Left renal cortex interstitium (tissue), 4 donors: ENCODE data around the gene EXOC3L4. TPM values are rescaled to one million over a fixed set of nuclear protein-coding genes. Genes with fewer than 3 reads are reported as not detected.
A peak's percentile ranks its signal among the peaks of the same experiment; 100 is the strongest.

ENCODE experiments used
- DNase-seq, 4 donors: peaks; one replicate each; pipeline ENCODE4 v3.0.0-alpha.2; 2013; ENCODE audit warnings: low read depth in 4 of 4, low spot score in 2 of 4, missing footprints in 1 of 4
- polyA plus RNA-seq, 4 donors: library from polyadenylated mRNA; unstranded; fragments of 120-200 nt; gene quantifications; one replicate each; pipeline ENCODE4 v1.2.1, GENCODE V29; 2013; ENCODE audit not compliant: insufficient read length in 4 of 4

EXOC3L4 gene
- polyA plus RNA-seq, 4 donors = 2.5 to 5.8 (median 3.9) TPM

GRCh38 chr14:103129301-103130016 lies 34.9 kb downstream of the EXOC3L4 start:
- DNase-seq = no peak

DNA sequence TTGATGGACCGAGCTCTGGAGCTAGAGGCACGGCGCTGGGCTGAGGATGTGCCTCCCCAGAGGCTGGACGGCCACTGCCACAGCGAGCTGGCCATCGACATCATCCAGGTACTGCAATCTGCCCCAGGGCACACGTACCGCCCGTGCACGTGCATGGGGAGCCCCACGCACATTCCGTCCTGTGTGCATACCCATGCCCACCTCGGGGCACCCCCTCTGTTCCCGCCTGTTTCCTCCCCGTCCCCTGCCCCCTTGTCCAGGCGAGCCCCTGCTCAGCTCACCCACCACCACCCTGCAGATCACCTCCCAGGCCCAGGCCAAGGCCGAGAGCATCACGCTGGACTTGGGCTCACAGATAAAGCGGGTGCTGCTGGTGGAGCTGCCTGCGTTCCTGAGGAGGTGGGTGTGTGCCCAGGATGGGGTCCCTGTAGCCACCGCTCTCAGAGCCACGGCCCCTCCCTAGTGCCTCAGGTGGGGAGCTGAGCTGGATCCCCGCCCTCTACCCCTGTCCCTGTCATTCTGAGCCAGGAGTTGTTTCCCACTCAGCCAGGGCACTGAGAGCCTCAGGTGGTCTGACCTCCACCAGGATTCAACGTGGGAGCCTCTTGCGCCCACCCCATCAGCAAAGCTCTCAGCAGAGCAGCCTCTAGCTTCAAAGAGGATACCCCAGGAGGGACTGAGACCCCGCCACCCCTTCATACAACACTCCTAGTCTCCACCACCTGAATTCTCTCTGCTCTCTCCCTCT lies 35.7 kb downstream of the EXOC3L4 start:
- no peak for DNase-seq

DNA sequence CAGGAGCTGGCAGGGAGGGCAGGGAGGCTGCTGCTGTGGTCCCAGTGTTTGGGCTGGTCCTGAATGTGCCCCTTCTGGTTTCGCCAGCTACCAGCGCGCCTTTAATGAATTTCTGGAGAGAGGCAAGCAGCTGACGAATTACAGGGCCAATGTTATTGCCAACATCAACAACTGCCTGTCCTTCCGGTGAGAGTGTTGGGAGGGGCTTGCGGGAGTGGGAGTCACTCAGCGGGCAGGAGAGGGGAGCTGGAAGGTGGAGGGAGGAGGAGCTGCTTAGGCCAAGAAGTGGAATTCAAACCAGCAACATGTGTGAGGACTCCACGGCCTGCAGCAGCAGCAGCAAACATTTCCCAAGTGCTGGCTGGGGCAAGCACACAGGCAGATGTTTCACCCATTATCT lies 36.4 kb downstream of the EXOC3L4 start:
- peak in 1 of 4 donors; percentile 70 for DNase-seq

- DNase-seq = no peak
These were observed 37.1 kb downstream of the EXOC3L4 start for GRCh38 chr14:103131580-103131979.

DNA sequence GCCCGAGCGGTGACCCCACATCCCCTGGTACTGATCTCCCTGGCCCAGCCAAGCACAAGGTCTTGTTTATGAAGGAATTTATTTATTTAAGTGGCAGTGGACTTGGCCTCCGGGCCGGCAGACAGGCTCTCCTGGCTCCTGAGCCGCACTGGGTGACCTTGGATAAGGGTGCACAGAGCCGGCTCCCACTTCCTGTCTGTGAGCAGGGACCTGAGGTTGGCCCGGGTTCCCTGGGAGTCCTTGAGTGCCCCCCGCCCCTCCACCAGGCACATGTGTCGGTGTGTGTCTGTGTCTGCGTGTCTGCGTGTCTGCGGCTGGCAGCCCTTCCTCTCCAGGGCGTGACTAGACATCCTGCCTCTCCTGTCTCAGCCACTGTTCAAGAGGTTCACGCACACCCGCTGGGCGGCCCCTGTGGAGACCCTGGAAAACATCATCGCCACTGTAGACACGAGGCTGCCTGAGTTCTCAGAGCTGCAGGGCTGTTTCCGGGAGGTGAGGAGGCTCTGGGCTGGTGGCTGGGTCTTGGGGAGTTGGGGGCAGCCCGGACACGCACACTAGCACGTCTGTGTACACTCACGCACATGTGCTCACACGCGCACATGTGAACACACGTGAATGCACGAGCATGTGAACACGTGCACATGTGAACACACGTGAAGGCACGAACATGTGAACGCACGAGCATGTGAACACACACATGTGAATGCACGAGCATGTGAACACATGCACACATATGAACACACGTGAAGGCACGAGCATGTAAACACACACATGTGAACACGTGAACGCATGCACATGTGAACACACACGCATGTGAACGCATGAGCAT lies 38.1 kb downstream of the EXOC3L4 start:
- DNase-seq = no peak

GRCh38 chr14:103133210-103134140 lies 39.0 kb downstream of the EXOC3L4 start:
- no peak for DNase-seq

GRCh38 chr14:103134405-103134804 lies 39.9 kb downstream of the EXOC3L4 start:
- no peak for DNase-seq

GRCh38 chr14:103134919-103135318 lies 40.4 kb downstream of the EXOC3L4 start:
- DNase-seq = no peak

DNA sequence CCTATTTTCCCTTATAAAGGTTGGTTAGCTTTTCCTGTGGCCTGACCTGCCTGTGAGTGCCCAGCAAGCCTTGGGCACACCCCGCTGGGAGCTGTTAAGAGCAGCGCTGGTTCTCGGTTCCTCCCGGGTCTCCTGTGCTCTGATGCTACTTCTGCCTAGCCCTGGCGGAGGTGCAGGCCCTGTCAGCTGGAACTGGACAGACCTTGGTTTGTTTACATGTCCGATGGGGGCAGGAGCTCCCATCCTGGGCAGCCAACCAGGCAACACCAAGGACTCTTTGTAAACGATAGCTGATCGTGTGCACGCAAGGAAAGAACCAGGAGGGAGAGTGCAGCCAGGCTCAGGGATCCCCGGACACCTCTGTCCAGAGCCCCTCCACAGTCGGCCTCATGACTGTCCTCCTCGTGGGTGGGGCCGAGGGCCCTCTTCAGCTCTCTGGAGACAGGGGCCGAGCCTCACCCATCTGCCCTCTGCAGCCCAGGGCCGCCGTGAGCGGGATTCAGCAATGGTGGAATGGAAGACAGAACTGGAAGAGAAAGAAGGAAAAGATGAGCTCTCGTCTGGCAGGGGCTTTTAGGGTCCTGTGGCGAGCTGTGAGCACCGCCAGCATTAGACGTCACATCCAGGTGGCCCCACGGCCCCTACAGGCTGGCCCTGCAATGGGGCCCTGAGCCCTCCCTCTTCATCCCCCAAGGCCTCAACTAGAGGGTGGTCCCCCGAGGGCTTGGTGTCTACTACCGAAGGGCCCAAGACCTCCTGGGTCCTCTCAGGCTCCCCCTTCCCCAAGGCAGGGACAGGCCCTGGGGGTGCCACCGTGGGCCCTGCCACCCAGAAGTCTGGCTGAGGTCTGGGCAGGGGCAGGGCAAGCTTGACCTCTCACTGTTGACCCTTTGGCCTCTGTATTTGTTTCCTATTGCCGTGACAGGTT lies 41.1 kb downstream of the EXOC3L4 start:
- no peak for DNase-seq

- no peak for DNase-seq
These were observed 42.1 kb downstream of the EXOC3L4 start for GRCh38 chr14:103136388-103137271.

- no peak for DNase-seq
These were observed 43.3 kb downstream of the EXOC3L4 start for GRCh38 chr14:103137689-103138300.

DNA sequence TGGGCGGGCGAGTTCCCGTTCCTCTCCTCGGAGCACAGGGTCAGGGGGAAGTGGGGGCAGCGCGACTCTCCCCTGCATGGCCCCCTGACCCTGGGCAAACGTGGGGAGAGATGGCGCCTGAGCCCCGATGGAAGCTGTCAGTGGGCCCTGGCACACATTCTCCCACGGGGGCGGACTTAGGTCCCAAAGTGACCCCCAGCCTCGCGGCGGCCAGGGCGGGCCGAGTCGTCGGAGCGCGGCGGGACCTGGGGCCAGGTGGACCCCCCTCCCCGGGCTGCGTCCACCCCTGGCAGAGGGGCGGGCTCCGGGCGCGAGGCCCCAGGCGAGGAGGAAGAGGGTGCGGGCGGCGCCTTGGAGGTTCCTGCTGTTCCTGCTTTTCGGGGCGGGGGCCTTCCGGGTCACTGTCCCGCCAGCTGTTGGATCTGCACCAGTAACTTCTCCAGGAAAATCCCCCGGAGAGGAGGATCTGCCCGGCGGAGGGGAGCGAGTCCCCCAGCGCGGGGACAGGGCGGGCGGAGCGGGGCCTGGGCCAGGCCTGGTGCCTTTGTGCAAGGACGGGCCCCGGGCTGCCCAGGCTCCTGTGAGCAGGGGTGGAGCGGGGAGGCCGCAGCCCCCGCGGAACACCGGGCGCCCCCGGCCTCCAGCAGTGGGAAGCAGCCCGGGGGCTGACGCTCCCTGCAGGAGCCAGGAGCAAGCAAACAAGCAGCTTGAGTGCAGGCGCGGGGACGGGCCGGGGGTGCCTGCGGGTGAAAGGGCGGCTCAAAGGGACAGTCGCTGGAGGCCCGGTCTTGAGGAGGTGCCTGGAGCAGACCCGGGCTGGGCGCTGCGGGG lies 44.0 kb downstream of the EXOC3L4 start:
- no peak for DNase-seq

DNA sequence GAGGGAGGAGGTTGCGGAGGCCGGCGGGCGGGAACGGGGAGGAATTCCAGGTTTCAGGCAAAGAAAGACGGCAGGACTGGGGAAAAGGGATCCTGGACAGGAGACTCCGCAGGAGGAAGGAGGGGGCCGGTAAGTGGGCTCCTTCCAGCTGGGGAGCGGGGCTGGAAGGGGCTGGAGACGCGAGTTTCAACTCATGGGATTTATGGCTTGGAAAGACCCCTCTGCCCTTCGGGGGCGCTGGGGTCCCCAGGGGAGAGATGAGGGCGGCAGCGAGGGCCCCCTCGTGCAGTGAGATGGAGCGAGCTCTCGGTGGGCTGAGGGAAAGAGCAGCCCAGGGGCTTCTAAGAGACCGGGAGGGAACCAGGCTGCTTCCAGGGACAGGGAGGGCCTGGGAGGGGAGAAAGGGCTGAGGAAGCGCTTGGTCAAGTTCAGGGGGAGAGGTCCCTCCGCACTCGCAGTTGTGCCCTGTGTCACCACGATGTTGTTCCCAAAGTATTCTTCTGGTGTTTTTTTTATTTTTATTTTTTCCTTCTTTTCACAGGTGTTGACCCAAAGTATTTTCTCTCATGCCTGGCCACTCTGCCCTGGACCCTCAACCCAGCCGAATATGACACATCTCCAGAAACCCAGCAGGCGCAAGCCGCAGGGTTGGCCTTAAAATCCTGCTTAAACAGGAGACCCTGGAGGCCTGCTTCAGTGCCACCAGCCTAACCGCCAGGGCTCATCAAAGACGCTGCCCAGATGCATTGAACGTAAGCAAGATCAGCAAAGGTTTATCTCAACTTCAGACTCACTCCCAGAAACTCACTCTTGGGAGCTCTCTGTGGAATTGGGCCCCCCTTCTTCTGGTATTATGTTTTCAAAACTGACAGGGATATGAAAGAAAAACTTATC lies 44.9 kb downstream of the EXOC3L4 start:
- DNase-seq = no peak

- no peak for DNase-seq
These were observed 46.0 kb downstream of the EXOC3L4 start for GRCh38 chr14:103140316-103141109.
